SK-N-SH (cell line): ENCODE data around the gene TMED1. TPM values are rescaled to one million over a fixed set of nuclear protein-coding genes. Genes with fewer than 3 reads are reported as not detected.
"Not testable (repeated sequence)": the region's sequence is repeated elsewhere in the genome, so short reads cannot be mapped to it uniquely, and the experiment has no call there.

Experiments used
- CTCF ChIA-PET: fragments of 300-600, 350-600 bp; formaldehyde crosslinking; extraction: SDS; loops from one replicate; lab custom pipeline; 2021; lab: Yijun Ruan, JAX
- POLR2A ChIA-PET: fragments of 350-600 bp; sonication (Branson Sonifier 250); formaldehyde crosslinking; extraction: SDS; loops from one replicate; lab custom pipeline; 2020; ENCODE audit warnings: antibody characterized with exemption, inconsistent platforms; lab: Yijun Ruan, JAX
- DNase-seq: peaks from one replicate; pipeline ENCODE4 v3.0.0; 2012
- H2AFZ ChIP-seq: fragments of 200-600 bp; sonication (generic); 2 replicates; pipeline ENCODE4 v1.8.1; 2016; ENCODE audit warnings: antibody characterized with exemption, mild to moderate bottlenecking, low read depth
- H3F3A ChIP-seq: fragments of 200-600 bp; sonication (generic); replicated peaks from 2 replicates; pipeline ENCODE3; 2016; ENCODE audit warnings: antibody characterized with exemption, mild to moderate bottlenecking; ENCODE audit not compliant: insufficient read depth
- H3K27ac ChIP-seq, 2 experiments: fragments of 200-500 bp in 1 of 2; fragments of 200-600 bp in 1 of 2; sonication (Bioruptor generic) in 1 of 2; sonication (generic), shearing (Covaris generic) in 1 of 2; 2 replicates each; pipeline versions ENCODE4 v1.5.1 to v1.6.1; 2014 to 2016; ENCODE audit warnings: low read depth in 2 of 2, inconsistent platforms in 1 of 2, low read length in 1 of 2, mild to moderate bottlenecking in 1 of 2, mixed read lengths in 1 of 2
- H3K27me3 ChIP-seq: fragments of 200-600 bp; sonication (generic), shearing (Covaris generic); 2 replicates; pipeline ENCODE4 v1.6.1; 2016; ENCODE audit warnings: mixed run types; ENCODE audit not compliant: insufficient read depth
- H3K36me3 ChIP-seq, 2 experiments: fragments of 200-500 bp in 1 of 2; fragments of 200-600 bp in 1 of 2; sonication (Bioruptor generic) in 1 of 2; sonication (generic) in 1 of 2; replicated peaks in 1 of 2; 2 replicates each; pipeline versions ENCODE3 to v1.5.1; 2014 to 2016; ENCODE audit warnings: low read length in 1 of 2, mild to moderate bottlenecking in 1 of 2; ENCODE audit not compliant: insufficient read depth in 2 of 2, control insufficient read depth in 1 of 2
- H3K4me1 ChIP-seq, 2 experiments: fragments of 200-500 bp in 1 of 2; fragments of 200-600 bp in 1 of 2; sonication (Bioruptor generic) in 1 of 2; sonication (generic), shearing (Covaris generic) in 1 of 2; 2 replicates each; pipeline versions ENCODE4 v1.5.1 to v1.6.1; 2014 to 2016; ENCODE audit warnings: low read depth in 1 of 2, low read length in 1 of 2, mixed run types in 1 of 2; ENCODE audit not compliant: insufficient read depth in 2 of 2, control insufficient read depth in 1 of 2
- H3K4me2 ChIP-seq: fragments of 200-600 bp; sonication (generic), shearing (Covaris generic); 2 replicates; pipeline ENCODE4 v1.6.1; 2017; ENCODE audit warnings: mixed run types
- H3K4me3 ChIP-seq, 2 experiments: fragments of 200-500 bp in 1 of 2; fragments of 200-600 bp in 1 of 2; sonication (Bioruptor generic) in 1 of 2; sonication (generic), shearing (Covaris generic) in 1 of 2; 2 replicates each; pipeline versions ENCODE4 v1.5.1 to v1.8.1; 2014 to 2016; ENCODE audit warnings: low read depth in 2 of 2, inconsistent platforms in 1 of 2, low read length in 1 of 2, mild to moderate bottlenecking in 1 of 2, mixed read lengths in 1 of 2, moderate library complexity in 1 of 2
- H3K79me2 ChIP-seq: fragments of 200-600 bp; sonication (generic); 2 replicates; pipeline ENCODE4 v1.8.1; 2017; ENCODE audit warnings: mild to moderate bottlenecking; ENCODE audit not compliant: insufficient read depth
- H3K9ac ChIP-seq: fragments of 200-600 bp; sonication (generic); 2 replicates; pipeline ENCODE4 v1.6.1; 2017; ENCODE audit warnings: mixed run types
- H3K9me2 ChIP-seq: fragments of 200-600 bp; sonication (generic); 2 replicates; pipeline ENCODE4 v1.6.1; 2017; ENCODE audit warnings: mixed run types
- H3K9me3 ChIP-seq: fragments of 200-600 bp; sonication (generic); 2 replicates; pipeline ENCODE4 v1.6.1; 2017; ENCODE audit warnings: mixed run types, mild to moderate bottlenecking, moderate library complexity
- H4K20me1 ChIP-seq: fragments of 200-600 bp; sonication (generic); 2 replicates; pipeline ENCODE4 v1.6.1; 2017; ENCODE audit warnings: mild to moderate bottlenecking, mixed run types; ENCODE audit not compliant: insufficient read depth
- CTCF ChIP-seq: fragments of 200-600 bp; sonication (generic); IDR thresholded peaks from 2 replicates; pipeline ENCODE4 v1.6.1; 2017; ENCODE audit warnings: antibody characterized with exemption, mild to moderate bottlenecking, moderate library complexity
- ELF1 ChIP-seq: IDR thresholded peaks from 2 replicates; pipeline ENCODE4 v1.4.0; 2012
- IRF3 ChIP-seq: fragments of 150-350 bp; IDR thresholded peaks from 2 replicates; pipeline ENCODE4 v1.6.1; 2016; ENCODE audit warnings: mild to moderate bottlenecking, low read depth, low read length
- RAD21 ChIP-seq: IDR thresholded peaks from 2 replicates; pipeline ENCODE4 v1.6.1; 2012; ENCODE audit warnings: mild to moderate bottlenecking, low read length
- SMC3 ChIP-seq: IDR thresholded peaks from 2 replicates; pipeline ENCODE4 v1.6.1; 2012; ENCODE audit warnings: low read depth, low read length, improper control_type of control experiment
- TAF1 ChIP-seq: IDR thresholded peaks from 2 replicates; pipeline ENCODE4 v1.6.1; 2012; ENCODE audit warnings: low read depth, mild to moderate bottlenecking, low read length, moderate library complexity, borderline replicate concordance
- WGBS: methylation state at CpG from one replicate; pipeline ENCODE4 v1.1.6; 2017; ENCODE audit warnings: low lambda C conversion rate; 5-methylcytosine and 5-hydroxymethylcytosine counted together
- polyA plus RNA-seq, 3 experiments: library from polyadenylated mRNA; depleted of rRNA; stranded (reverse); fragments of >200 nt; gene quantifications; 2 replicates each; pipeline ENCODE4 v1.2.3, GENCODE V29; 2012

Gene TMED1
- polyA plus RNA-seq, 1 of the 3 experiments (the other 2 are of a cell fraction) = 92.4 TPM

- 53% methylated on average over 7 of the region's 7 CpGs for WGBS
- no peak overlapping the region for H3K4me3 ChIP-seq
- TF ChIP-seq IRF3 = no peak
- peak; percentile 54 for TF ChIP-seq CTCF
- H3K27me3 ChIP-seq = no peaks in the 10 kb centered on the region
- H3K9me3 ChIP-seq = no peaks in the 10 kb centered on the region
- POLR2A ChIA-PET = interaction anchor here (1.1 kb wide), 1 partner anchor 26 kb away, joined by 3 read pairs; the partner anchor contains the start of gene TMED1
- H4K20me1 ChIP-seq = no peaks in the 10 kb centered on the region
- H3K36me3 ChIP-seq = no peaks in the 10 kb centered on the region
- no peak overlapping the region for H2AFZ ChIP-seq
- H3K4me1 ChIP-seq = no peaks in the 10 kb centered on the region; a peak in 1 of 4 replicates
- H3K79me2 ChIP-seq = no peaks in the 10 kb centered on the region
- CTCF ChIA-PET = interaction anchor here (0.7 to 8.1 kb wide), 7 partner anchors 9 to 279 kb away, joined by 3 to 146 read pairs (median 4); partner anchors contain the start of genes C19orf38, DNM2 and TMED1
- H3K9me2 ChIP-seq = no peaks in the 10 kb centered on the region
- no peak for DNase-seq
- peaks cover 6% of the 10 kb centered on the region for H3F3A ChIP-seq
- H3K4me2 ChIP-seq = no peak overlapping the region
- no peak overlapping the region for H3K9ac ChIP-seq
- no peak overlapping the region for H3K27ac ChIP-seq
Observed at GRCh38 chr19:10861103-10861651, 25.2 kb upstream of the TMED1 start.

- H3K9ac ChIP-seq = no peak overlapping the region
- H3K79me2 ChIP-seq = no peaks in the 10 kb centered on the region
- peak overlapping the region in 1 of 2 experiments; percentile 52; a peak in 1 of 4 replicates for H3K4me3 ChIP-seq
- 33% methylated on average over 3 of the region's 4 CpGs for WGBS
- H3K27ac ChIP-seq = no peak overlapping the region
- no peak overlapping the region for H3K4me2 ChIP-seq
- no peaks in the 10 kb centered on the region for H3K9me3 ChIP-seq
- no peaks in the 10 kb centered on the region for H4K20me1 ChIP-seq
- H3K36me3 ChIP-seq = no peaks in the 10 kb centered on the region
- CTCF ChIA-PET = interaction anchor here (0.5 to 5.4 kb wide), 19 partner anchors 8 to 187 kb away, joined by 3 to 37 read pairs (median 4); partner anchors contain the start of genes DNM2, QTRT1 and TMED1
- no peaks in the 10 kb centered on the region for H3K27me3 ChIP-seq
- no peaks in the 10 kb centered on the region for H3K9me2 ChIP-seq
- POLR2A ChIA-PET = no interaction called here
- H3F3A ChIP-seq = peaks cover 6% of the 10 kb centered on the region
- no peak overlapping the region for H2AFZ ChIP-seq
- no peaks in the 10 kb centered on the region for H3K4me1 ChIP-seq
- TF ChIP-seq ELF1 (no peak), TAF1 (no peak), SMC3 (peak; percentile 51), RAD21 (peak; percentile 47), CTCF (peak; percentile 95)
- peak; percentile 69 for DNase-seq
Observed at GRCh38 chr19:10858204-10858828, 22.3 kb upstream of the TMED1 start.

- H4K20me1 ChIP-seq, H3K9me2 ChIP-seq, H3K36me3 ChIP-seq, POLR2A ChIA-PET, H3K4me1 ChIP-seq, H3K4me2 ChIP-seq, H3K9ac ChIP-seq, H3K79me2 ChIP-seq, H3K9me3 ChIP-seq, DNase-seq, H3K27me3 ChIP-seq, H3K27ac ChIP-seq, H3K4me3 ChIP-seq, H2AFZ ChIP-seq, H3F3A ChIP-seq: not testable (repeated sequence)
- CTCF ChIA-PET = interaction anchor here (1.3 to 5.4 kb wide), 10 partner anchors 7 to 157 kb away, joined by 3 to 51 read pairs (median 16); partner anchors contain the start of genes DNM2, QTRT1 and TMED1
- 100% methylated on average over 1 of the region's 1 CpG for WGBS
Observed at GRCh38 chr19:10856899-10857298, 20.9 kb upstream of the TMED1 start.
